Measurements from ENCODE around the gene DGKI.

- TF ChIP-seq ZNF274 (IDR thresholded peaks at IDR 0.05; ENCODE audit: low read depth, low read length) (no peak), YY1 (IDR thresholded peaks at IDR 0.05; ENCODE audit: insufficient read depth, insufficient read length) (no peak), SUZ12 (IDR thresholded peaks at IDR 0.05; ENCODE audit: extremely low read depth, insufficient read depth, insufficient read length) (no peak)
These were observed 176.3 kb downstream of the DGKI start for GRCh38 chr7:137670222-137671064.

Measured in NT2/D1 (cell line).